GM10847 (cell line): ENCODE measurements around the gene FSCN2.

Experiments
- POLR2A ChIP-seq: IDR thresholded peaks from 2 replicates; pipeline ENCODE4 v1.6.1; 2011; ENCODE audit not compliant: insufficient read length; ENCODE audit errors: extremely low read depth

The FSCN2 gene

GRCh38 chr17:81503619-81504018, 24.6 kb upstream of the FSCN2 start:
- no peak for TF ChIP-seq POLR2A

GRCh38 chr17:81508639-81509206, 19.5 kb upstream of the FSCN2 start:
- TF ChIP-seq POLR2A = peak; percentile 24

- TF ChIP-seq POLR2A = no peak
Measured at GRCh38 chr17:81509207-81509971, 18.8 kb upstream of the FSCN2 start.

GRCh38 chr17:81509972-81510784, 18.0 kb upstream of the FSCN2 start:
- no peak for TF ChIP-seq POLR2A

GRCh38 chr17:81510785-81511553, 17.2 kb upstream of the FSCN2 start:
- no peak for TF ChIP-seq POLR2A

GRCh38 chr17:81511554-81511803, 16.7 kb upstream of the FSCN2 start:
- no peak for TF ChIP-seq POLR2A

GRCh38 chr17:81511804-81512561, 16.2 kb upstream of the FSCN2 start:
- peak; percentile 25 for TF ChIP-seq POLR2A

- peak; percentile 99 for TF ChIP-seq POLR2A
Measured at GRCh38 chr17:81512562-81513371, 15.4 kb upstream of the FSCN2 start, which contains the start of gene ACTG1. ACTG1 (minus strand) TSS chr17:81512799; CDS start chr17:81512354, 445 bp downstream.

GRCh38 chr17:81513372-81513752, 14.8 kb upstream of the FSCN2 start:
- TF ChIP-seq POLR2A = no peak

- TF ChIP-seq POLR2A = no peak
Measured at GRCh38 chr17:81513753-81514488, 14.3 kb upstream of the FSCN2 start.

GRCh38 chr17:81514489-81514738, 13.8 kb upstream of the FSCN2 start:
- TF ChIP-seq POLR2A = no peak

- TF ChIP-seq POLR2A = peak; percentile 32
Measured at GRCh38 chr17:81514739-81515529, 13.2 kb upstream of the FSCN2 start.

GRCh38 chr17:81515530-81516041, 12.6 kb upstream of the FSCN2 start:
- peak; percentile 7 for TF ChIP-seq POLR2A
